Stimulated activated CD4-positive, alpha-beta T cell treated with anti-CD3 and anti-CD28 coated beads, Interleukin-15, amount 100 ng/mL, for 24 hours (primary cell): ENCODE results near the gene CDC42EP4.

Source experiments
- DNase-seq: peaks from one replicate; pipeline ENCODE4 v3.0.0-alpha.2; 2020

Gene CDC42EP4

GRCh38 chr17:73247726-73248125 is 64.1 kb downstream of the CDC42EP4 start:
- no peak for DNase-seq

- no peak for DNase-seq
Observed at GRCh38 chr17:73240561-73240960, 71.2 kb downstream of the CDC42EP4 start.

GRCh38 chr17:73237714-73238113 is 74.1 kb downstream of the CDC42EP4 start:
- no peak for DNase-seq

- no peak for DNase-seq
Observed at GRCh38 chr17:73234736-73235135, 77.1 kb downstream of the CDC42EP4 start.
